Stomach (tissue), 4 donors: ENCODE measurements around the gene TPST2.

Experiments used
- CTCF ChIP-seq, 7 experiments: fragments of 450-650 bp in 4 of 7; fragments of 200-600 bp in 3 of 7; sonication (generic) in 3 of 7; IDR thresholded peaks; one replicate each; pipeline ENCODE4 v1.5.1; 2016 to 2019; ENCODE audit warnings: antibody characterized with exemption in 7 of 7, control low read depth in 2 of 7, mild to moderate bottlenecking in 1 of 7
- EP300 ChIP-seq: sonication (generic); formaldehyde crosslinking; IDR thresholded peaks from one replicate; pipeline ENCODE4 v1.6.1; 2017; ENCODE audit warnings: antibody characterized with exemption

DNA sequence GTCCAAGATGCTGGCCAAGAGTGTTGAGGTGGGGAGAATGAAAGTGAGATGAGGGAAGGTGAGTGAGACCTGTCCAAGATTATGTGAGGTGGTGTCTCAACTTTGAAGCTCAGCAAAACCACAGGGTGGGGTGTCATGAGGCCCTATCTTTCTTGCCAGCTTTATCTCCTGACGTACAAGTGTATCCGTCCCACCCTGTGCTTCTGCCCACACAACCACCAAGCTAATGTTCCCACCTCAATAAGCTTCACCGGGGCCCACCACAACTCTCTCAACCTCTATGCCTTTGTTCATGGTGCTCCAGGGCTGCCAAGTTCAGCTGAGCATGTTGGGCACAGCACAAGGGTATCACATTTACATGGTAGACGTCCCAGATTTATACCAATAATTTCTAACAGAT is 7.1 kb upstream of the TPST2 start:
- TF ChIP-seq EP300: no peak
- TF ChIP-seq CTCF (IDR thresholded peaks at IDR 0.05): no peak
